HG02885 (cell line): Measurements from ENCODE around the gene TBL1XR1.
"Not testable (repeated sequence)": the region's sequence is repeated elsewhere in the genome, so short reads cannot be mapped to it uniquely, and the experiment has no call there.

Experiments used
- ATAC-seq: cut with Tn5 transposase; IDR thresholded peaks from one replicate; pipeline ENCODE4 v1.9.1; 2021; ENCODE audit warnings: mild to moderate bottlenecking; ENCODE audit not compliant: unreplicated experiment, poor library complexity

Gene TBL1XR1

GRCh38 chr3:177185035-177185574 lies 12.2 kb downstream of the TBL1XR1 start:
- ATAC-seq = peak; percentile 43

GRCh38 chr3:177184602-177185001 lies 12.7 kb downstream of the TBL1XR1 start:
- ATAC-seq = peak; percentile 82

GRCh38 chr3:177182352-177182751 lies 14.9 kb downstream of the TBL1XR1 start:
- no peak for ATAC-seq

DNA sequence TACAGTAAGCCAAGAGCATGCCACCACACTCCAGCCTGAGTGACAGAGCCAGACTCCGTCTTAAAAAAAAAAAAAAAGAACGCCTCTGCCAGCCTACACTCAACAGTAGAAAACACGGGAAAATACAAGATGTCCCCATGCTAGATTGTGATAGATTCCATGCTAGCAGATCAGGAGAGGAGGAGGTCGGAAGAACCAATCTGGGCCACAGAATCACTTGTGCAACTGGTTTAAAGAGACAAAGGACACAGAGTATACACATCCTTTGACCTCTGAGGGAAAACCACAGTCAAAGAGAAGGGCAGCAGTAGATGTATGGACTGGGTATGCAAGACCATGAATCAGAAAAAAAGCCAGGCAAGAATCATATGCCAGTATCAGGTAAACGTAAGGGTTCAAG lies 15.9 kb downstream of the TBL1XR1 start:
- ATAC-seq = no peak

DNA sequence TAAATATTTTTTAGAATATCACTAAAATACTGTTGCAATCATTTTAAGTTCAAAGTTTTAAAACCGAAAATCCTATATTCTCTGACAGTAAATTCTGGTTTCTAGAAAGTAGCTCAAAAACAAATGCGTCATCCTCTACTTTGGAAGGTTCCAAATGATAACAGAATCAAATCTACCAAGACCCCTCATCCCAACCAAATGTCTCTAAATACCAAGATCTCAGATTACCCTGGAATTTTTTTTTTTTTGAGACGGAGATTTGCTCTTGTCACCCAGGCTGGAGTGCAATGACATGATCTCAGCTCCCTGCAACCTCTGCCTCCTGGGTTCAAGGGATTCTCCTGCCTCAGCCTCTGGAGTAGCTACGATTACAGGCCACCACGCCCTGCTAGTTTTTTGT lies 16.8 kb downstream of the TBL1XR1 start:
- no peak for ATAC-seq

DNA sequence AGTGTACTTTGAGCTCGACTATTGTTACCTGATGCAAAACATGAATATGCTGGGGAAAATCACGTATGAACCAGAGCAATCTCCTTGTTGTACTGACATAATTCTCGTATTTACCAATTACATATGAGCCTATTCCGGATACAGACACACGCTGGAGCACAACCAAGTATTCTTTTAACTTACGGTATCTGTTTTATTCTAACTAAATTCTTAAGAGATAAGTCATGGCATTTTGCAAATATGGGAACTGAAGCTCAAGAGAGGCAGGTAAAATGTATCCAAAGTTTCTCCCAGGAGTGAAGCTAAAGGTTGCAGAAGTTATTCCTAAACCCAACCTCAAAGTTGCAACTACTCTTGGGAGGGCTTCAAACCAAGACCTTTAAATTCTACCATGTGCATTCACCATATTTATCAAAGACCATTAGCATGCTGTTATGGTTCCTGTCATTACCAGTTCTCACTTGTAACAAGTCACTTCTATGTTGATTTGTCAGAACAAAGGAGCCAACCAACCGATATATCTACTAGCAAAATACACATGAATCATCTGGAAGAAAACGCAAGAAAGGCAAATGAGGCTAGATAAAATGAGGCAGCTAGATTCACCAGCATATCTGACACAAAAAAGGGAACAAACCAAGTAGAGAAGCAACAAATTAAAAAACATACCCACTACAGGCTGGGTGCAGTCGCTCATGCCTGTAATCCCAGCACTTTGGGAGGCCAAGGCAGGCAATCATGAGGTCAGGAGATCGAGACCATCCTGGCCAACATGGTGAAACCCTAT lies 17.8 kb downstream of the TBL1XR1 start:
- ATAC-seq = no peak

GRCh38 chr3:177177749-177178221 lies 19.5 kb downstream of the TBL1XR1 start:
- ATAC-seq = no peak

DNA sequence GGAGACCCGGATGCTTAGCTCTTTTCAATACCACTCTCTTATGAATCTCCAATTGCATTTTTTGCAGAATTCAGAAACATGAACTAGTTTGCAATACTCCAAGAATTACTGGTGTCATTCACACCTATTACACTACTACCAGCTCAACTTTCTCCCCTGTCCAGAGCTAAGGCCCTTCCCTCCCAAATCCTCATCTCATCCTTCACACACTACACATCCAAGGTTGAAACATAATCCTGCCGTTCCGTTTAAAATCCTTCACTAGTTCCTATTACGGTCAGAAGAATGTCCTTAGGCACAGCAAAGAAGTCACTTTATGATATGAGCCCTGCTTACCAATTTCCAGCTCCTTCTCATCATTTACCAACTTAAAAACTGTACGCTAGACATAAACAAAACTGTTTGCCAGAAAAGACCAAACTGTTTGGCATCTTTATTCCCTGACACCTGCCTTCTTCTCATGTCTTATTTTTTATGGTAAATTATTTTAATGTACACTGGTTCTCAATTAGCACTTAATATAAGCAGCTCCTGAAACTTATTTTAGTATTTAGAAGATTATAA lies 22.6 kb downstream of the TBL1XR1 start:
- no peak for ATAC-seq

DNA sequence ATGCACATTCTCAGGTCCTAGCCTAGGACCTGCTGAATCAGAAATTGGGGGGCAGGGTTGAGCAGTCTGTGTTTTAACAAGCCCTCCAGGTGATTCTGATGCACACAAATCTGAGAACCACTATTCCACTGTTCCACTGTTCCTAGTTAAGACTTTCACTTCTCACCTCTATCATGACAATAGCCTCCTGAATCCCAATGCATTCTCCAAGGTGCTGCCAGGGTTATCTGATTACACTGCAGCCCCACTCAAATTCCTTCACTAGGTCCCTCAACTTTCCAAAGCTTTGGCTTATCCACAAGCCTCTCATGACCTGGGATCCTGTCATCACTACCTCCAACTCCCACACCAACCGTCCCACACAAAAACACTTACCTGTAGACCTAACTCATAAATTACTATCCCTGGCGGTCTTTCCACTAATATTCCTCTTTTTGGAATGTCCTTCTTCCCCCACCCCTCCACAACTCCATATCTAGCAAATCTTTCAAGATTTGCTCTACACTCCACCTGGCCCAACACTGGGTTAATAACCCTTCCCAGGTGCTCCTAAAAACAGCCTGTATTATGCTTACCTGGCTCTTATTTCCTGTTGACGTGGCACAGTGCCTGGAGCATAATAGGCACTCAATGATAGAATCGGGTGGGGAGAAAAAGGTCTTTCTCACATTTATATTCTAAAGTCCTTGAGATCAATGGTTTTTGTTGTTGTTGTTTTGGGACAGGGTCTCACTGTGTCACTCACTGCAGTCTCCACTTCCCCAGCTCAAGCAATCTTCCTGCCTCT lies 27.2 kb downstream of the TBL1XR1 start:
- ATAC-seq = no peak

GRCh38 chr3:177168431-177168830 lies 28.9 kb downstream of the TBL1XR1 start:
- no peak for ATAC-seq

- ATAC-seq = no peak
Observed at GRCh38 chr3:177162742-177163141, 34.5 kb downstream of the TBL1XR1 start.

DNA sequence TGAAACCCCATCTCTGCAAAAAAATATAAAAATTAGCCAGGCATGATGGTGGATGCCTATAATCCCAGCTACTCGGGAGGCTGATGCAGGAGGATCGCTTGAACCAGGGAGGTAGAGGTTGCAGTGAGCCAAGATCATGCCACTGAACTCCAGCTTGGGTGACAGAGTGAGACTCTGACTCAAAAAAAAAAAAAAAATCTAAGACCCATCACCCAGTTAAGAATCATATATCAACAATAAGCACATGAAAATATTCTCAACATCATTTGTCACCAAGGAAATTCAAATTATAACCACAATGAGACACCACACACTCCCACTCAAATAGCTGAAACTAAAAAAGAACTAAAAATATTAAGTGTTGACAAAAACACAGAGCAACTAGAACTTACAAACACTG lies 35.7 kb downstream of the TBL1XR1 start:
- ATAC-seq = not testable (repeated sequence)

DNA sequence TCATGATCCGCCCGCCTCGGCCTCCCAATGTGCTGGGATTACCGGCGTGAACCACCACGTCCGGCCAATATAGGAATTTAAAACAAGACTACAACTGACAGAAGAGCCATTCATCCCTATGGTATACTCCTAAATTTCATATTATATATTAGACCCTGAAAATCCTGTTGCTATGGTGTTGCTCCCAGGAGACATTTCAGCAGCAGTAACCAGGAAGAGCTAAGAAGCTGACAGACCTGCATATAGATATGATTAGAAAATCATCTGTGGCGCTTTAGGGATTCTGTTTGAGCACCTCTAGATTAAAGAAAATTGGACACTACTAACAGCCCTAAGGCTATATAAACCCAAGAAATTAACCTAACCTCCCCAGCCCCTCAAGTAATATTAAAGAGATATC lies 38.8 kb downstream of the TBL1XR1 start:
- no peak for ATAC-seq

DNA sequence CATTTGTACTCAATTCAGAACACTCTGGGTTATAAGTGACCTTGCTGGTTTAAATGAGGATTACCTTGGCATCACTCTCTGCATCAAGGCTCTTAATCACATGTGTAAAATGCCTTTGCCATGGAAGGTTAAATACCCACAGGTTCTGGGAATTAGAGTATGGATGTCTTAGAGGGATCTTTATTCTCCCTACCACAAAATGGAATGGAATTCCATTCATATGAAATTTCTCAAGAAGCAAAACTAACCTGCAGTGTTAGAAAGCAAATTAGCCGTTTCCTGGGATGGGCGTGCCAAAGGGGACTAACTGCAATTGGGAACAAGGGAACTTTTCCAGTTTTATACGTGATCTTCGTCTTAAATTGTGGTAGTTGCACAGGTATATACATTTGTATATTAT lies 39.8 kb downstream of the TBL1XR1 start:
- no peak for ATAC-seq

- ATAC-seq = no peak
Observed at GRCh38 chr3:177154733-177155132, 42.5 kb downstream of the TBL1XR1 start.

DNA sequence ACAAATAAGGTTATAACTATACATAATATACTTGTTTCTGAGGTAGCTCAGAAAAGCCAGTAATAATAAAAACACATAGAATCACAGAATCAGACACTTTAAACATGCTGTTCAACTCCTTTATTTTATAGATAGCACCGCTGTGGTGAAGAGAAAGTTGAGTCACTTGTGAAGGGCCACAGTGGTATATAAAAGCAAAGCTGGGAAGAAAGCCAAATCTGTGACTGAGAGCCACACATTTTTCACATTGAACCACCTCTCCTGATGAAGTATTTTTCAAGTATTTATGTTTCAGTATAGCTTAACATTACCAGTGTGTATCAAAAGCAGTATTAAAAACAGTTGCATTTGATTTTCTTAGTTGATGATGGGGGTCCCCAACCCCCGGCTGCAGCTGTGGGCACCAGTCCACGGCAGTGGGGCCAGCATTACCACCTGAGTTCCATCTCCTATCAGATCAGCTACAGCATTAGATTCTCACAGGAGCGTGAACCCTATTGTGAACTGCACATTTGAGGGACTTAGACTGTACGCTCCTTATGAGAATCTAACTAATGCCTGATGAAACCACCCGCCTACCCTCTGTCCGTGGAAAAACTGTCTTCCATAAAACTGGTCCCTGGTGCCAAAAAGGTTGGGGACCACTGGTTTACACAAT lies 46.2 kb downstream of the TBL1XR1 start:
- peak; percentile 62 for ATAC-seq

GRCh38 chr3:177150218-177150916 lies 46.9 kb downstream of the TBL1XR1 start:
- peak; percentile 18 for ATAC-seq

GRCh38 chr3:177149106-177149505 lies 48.2 kb downstream of the TBL1XR1 start:
- ATAC-seq = no peak

DNA sequence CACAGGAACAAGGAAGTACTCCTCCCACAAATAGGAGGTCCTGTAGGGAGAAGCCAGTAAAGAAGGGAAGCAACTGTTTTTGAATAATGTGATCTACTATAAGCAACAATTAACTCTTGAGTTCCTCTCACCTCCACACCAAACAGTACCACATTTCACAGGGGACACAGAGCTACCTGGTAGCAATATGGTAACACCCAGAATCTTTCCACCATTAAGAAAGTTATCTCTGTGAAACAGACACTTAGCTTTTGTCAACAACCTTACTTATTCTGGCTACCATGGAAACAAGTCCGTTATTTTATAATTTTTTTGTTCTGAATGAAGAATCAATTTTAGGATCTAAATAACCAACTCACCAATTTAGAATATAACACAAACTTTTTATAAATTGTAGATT lies 49.5 kb downstream of the TBL1XR1 start:
- no peak for ATAC-seq

DNA sequence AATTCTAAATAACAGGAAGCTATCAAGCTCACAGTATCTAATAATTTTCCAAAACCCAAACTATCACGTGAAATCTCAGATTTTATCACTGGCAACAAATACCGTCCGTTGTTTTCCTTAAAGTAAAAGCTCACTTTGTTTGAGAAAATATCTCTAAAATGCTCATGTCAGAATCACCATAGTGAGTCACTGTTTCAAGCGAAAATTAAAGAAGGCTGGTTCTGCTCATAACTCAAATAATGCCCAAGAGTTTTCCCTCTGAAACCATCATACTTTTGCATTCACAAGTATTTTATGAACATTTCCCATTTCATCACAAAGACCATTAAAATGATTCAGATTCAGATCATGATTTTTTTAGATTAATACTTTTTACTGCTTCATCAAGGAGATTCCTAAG lies 50.6 kb downstream of the TBL1XR1 start:
- ATAC-seq = no peak
